GM19372 (cell line): ENCODE data around the gene GATA1.

Experiments used
- ATAC-seq: cut with Tn5 transposase; IDR thresholded peaks from one replicate; pipeline ENCODE4 v1.9.1; 2021; ENCODE audit warnings: mild to moderate bottlenecking, low read depth, moderate library complexity; ENCODE audit not compliant: unreplicated experiment

Gene GATA1

GRCh38 chrX:48784726-48785125, 1.7 kb upstream of the GATA1 start:
- no peak for ATAC-seq

GRCh38 chrX:48785186-48785539, 1.2 kb upstream of the GATA1 start:
- no peak for ATAC-seq

- no peak for ATAC-seq
Measured at GRCh38 chrX:48785540-48786214, 713 bp upstream of the GATA1 start.

GRCh38 chrX:48786825-48787504, 575 bp downstream of the GATA1 start:
- ATAC-seq, result no peak

- no peak for ATAC-seq
Measured at GRCh38 chrX:48787505-48788443, 1.4 kb downstream of the GATA1 start.

GRCh38 chrX:48789366-48790220, 3.2 kb downstream of the GATA1 start:
- no peak for ATAC-seq

- ATAC-seq, result no peak
Measured at GRCh38 chrX:48790477-48790876, 4.1 kb downstream of the GATA1 start.

- no peak for ATAC-seq
Measured at GRCh38 chrX:48791063-48791820, 4.9 kb downstream of the GATA1 start.

GRCh38 chrX:48792219-48792618, 5.8 kb downstream of the GATA1 start:
- ATAC-seq, result no peak

- ATAC-seq, result no peak
Measured at GRCh38 chrX:48793935-48794334, 7.5 kb downstream of the GATA1 start.

- ATAC-seq, result no peak
Measured at GRCh38 chrX:48794340-48794910, 8.0 kb downstream of the GATA1 start.

- ATAC-seq, result no peak
Measured at GRCh38 chrX:48794911-48795515, 8.6 kb downstream of the GATA1 start.

- ATAC-seq, result no peak
Measured at GRCh38 chrX:48798318-48798717, 11.9 kb downstream of the GATA1 start.

GRCh38 chrX:48800574-48801279, 14.3 kb downstream of the GATA1 start:
- ATAC-seq, result no peak

- peak; percentile 82 for ATAC-seq
Measured at GRCh38 chrX:48801280-48802088, 15.1 kb downstream of the GATA1 start, which contains the start of gene HDAC6. Gene HDAC6, plus strand, starts transcription at chrX:48802067. Its CDS starts 626 bp downstream, at chrX:48802693.

GRCh38 chrX:48802089-48802904, 15.9 kb downstream of the GATA1 start:
- peak; percentile 37 for ATAC-seq

GRCh38 chrX:48802905-48803200, 16.5 kb downstream of the GATA1 start:
- ATAC-seq, result no peak
